Transverse colon (tissue), 4 donors: ENCODE results near the gene ICA1.

Experiments
- CTCF ChIP-seq, 5 experiments: fragments of 200-600 bp in 3 of 5; fragments of 450-650 bp in 2 of 5; sonication (generic) in 3 of 5; IDR thresholded peaks; 1 replicate in 2 of 5; 2 replicates in 3 of 5; pipeline ENCODE4 v1.5.1; 2016 to 2017; ENCODE audit warnings: antibody characterized with exemption in 5 of 5, inconsistent platforms in 3 of 5, mild to moderate bottlenecking in 2 of 5, moderate library complexity in 1 of 5
- EP300 ChIP-seq: sonication (generic); formaldehyde crosslinking; IDR thresholded peaks from one replicate; pipeline ENCODE4 v1.6.1; 2017; ENCODE audit warnings: antibody characterized with exemption, low read depth
- POLR2A ChIP-seq: fragments of 450-650 bp; IDR thresholded peaks from one replicate; pipeline ENCODE4 v1.6.1; 2016; ENCODE audit warnings: antibody characterized with exemption, mild to moderate bottlenecking, moderate library complexity
- POLR2AphosphoS5 ChIP-seq, 3 donors: sonication (generic); formaldehyde crosslinking; IDR thresholded peaks; one replicate each; pipeline ENCODE4 v1.6.1; 2016; ENCODE audit warnings: antibody characterized with exemption in 3 of 3

- TF ChIP-seq CTCF (IDR thresholded peaks at IDR 0.05) (no peak), EP300 (no peak), POLR2A (no peak), POLR2AphosphoS5 (IDR thresholded peaks at IDR 0.05) (no peak)
Observed at GRCh38 chr7:8189625-8190024, 72.3 kb downstream of the ICA1 start.
